ENCODE data around the gene KRT35. TPM values are rescaled to one million over a fixed set of nuclear protein-coding genes. Genes with fewer than 3 reads are reported as not detected.

The KRT35 gene
- total RNA-seq, 1 experiment from 2014 or later, result not detected

DNA sequence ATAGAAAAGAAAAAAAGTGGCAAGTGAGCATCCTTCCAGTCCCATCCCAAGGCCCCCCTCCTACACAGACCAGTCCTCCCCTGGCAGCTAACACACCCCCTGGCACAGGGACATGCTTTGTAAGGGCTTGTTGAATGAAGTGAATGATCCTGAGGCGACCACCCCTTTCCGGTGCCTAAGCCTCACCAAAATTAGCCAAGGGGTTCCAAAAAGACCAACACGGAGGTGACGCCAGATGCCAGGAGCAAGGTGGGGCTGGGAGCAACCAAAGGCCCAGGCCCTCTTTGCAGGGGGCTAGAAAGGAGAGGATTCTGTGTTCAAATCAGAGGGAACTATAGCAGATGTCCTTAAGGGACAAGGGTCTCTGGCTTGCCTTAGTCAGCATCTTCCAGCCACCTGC lies 5.5 kb downstream of the KRT35 start:
- no peak overlapping the region for H3K4me3 ChIP-seq (replicated peaks in 1 of 2; ENCODE audit: low read depth in 1 of 2, low read length in 2 of 2)
- no peaks in the 10 kb centered on the region for H4K20me1 ChIP-seq (ENCODE audit: insufficient read depth)
- no peak for TF ChIP-seq CBX3 (IDR thresholded peaks at IDR 0.05; ENCODE audit: low read depth)
- no peak for TF ChIP-seq JUND (IDR thresholded peaks at IDR 0.05)
- TF ChIP-seq SRF (IDR thresholded peaks at IDR 0.05; ENCODE audit: low read depth), result no peak
- TF ChIP-seq TCF7L2 (IDR thresholded peaks at IDR 0.05; ENCODE audit: borderline replicate concordance, extremely low read depth, insufficient read depth, insufficient read length), result no peak
- TF ChIP-seq, protein P1, sequence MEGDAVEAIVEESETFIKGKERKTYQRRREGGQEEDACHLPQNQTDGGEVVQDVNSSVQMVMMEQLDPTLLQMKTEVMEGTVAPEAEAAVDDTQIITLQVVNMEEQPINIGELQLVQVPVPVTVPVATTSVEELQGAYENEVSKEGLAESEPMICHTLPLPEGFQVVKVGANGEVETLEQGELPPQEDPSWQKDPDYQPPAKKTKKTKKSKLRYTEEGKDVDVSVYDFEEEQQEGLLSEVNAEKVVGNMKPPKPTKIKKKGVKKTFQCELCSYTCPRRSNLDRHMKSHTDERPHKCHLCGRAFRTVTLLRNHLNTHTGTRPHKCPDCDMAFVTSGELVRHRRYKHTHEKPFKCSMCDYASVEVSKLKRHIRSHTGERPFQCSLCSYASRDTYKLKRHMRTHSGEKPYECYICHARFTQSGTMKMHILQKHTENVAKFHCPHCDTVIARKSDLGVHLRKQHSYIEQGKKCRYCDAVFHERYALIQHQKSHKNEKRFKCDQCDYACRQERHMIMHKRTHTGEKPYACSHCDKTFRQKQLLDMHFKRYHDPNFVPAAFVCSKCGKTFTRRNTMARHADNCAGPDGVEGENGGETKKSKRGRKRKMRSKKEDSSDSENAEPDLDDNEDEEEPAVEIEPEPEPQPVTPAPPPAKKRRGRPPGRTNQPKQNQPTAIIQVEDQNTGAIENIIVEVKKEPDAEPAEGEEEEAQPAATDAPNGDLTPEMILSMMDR (IDR thresholded peaks at IDR 0.05 in 2 of 3, conservative IDR thresholded peaks at IDR 0.05 in 1 of 3; ENCODE audit: borderline replicate concordance in 1 of 3, insufficient read depth in 1 of 3, low read depth in 2 of 3, low read length in 2 of 3), result no peak
- TF ChIP-seq ZNF274 (IDR thresholded peaks at IDR 0.05; ENCODE audit: low read depth, low read length), result no peak
- TF ChIP-seq YY1 (IDR thresholded peaks at IDR 0.05; ENCODE audit: extremely low read depth, insufficient replicate concordance, low read depth, low read length), result no peak
- no peak for TF ChIP-seq FOSL1 (IDR thresholded peaks at IDR 0.05; ENCODE audit: low read depth)
- no peak for TF ChIP-seq CEBPB (IDR thresholded peaks at IDR 0.05; ENCODE audit: low read depth)
- TF ChIP-seq ELF1 (IDR thresholded peaks at IDR 0.05; ENCODE audit: borderline replicate concordance, low read depth), result no peak
- TF ChIP-seq SP1 (IDR thresholded peaks at IDR 0.05; ENCODE audit: low read depth), result no peak
- no peak for TF ChIP-seq ZFX (IDR thresholded peaks at IDR 0.05)
- H3K4me1 ChIP-seq (ENCODE audit: control insufficient read depth in 1 of 2, insufficient read depth in 2 of 2, low read length in 2 of 2), result no peaks in the 10 kb centered on the region
- H3K9me3 ChIP-seq (ENCODE audit: control insufficient read depth in 1 of 2, insufficient read depth in 1 of 2, low read depth in 1 of 2, low read length in 2 of 2), result no peaks in the 10 kb centered on the region
- ChIA-PET POLR2A (no interaction called here), CTCF (no interaction called here), RAD21 (ENCODE audit: low non-redundant PET in 1 of 2, low total read pairs in 2 of 2, uncharacterized antibody in 2 of 2, unreplicated experiment in 2 of 2) (no interaction called here)
- H2AFZ ChIP-seq (ENCODE audit: low read depth, low read length, poor library complexity, severe bottlenecking), result no peak overlapping the region
- no peaks in the 10 kb centered on the region for H3K9me2 ChIP-seq (ENCODE audit: insufficient read depth)
- BruUV-seq (replicated peaks), result no TSS peak
- no peaks in the 10 kb centered on the region for H3K36me3 ChIP-seq (ENCODE audit: control insufficient read depth in 1 of 2, insufficient read depth in 2 of 2, low read length in 2 of 2)
- DNase-seq (ENCODE audit: low read depth, low spot score) (no peak), ATAC-seq (no peak)
- intact Hi-C loops (cut with micrococcal nuclease), result no loop called here
- no peak overlapping the region for H3K27ac ChIP-seq (ENCODE audit: low read depth, low read length)
- H3K79me2 ChIP-seq (ENCODE audit: insufficient read depth, low read length), result no peaks in the 10 kb centered on the region
- H3K9ac ChIP-seq (ENCODE audit: low read length), result no peak overlapping the region
- H3K4me2 ChIP-seq (ENCODE audit: low read length), result no peak overlapping the region
- no peaks in the 10 kb centered on the region for H3K27me3 ChIP-seq (ENCODE audit: insufficient read depth, low read length)

Measured in HCT116 (cell line).